Activated T-cell treated with anti-CD3 and anti-CD28 coated beads, Interleukin-2, amount 50 U/mL, for 72 hours (primary cell): Measurements from ENCODE around the gene MAG. TPM values are rescaled to one million over a fixed set of nuclear protein-coding genes. Genes with fewer than 3 reads are reported as not detected.
A peak's percentile ranks its signal among the peaks of the same experiment; 100 is the strongest.

Source experiments
- ATAC-seq, 2 donors: fragments of 150-1000 bp; cut with Tn5 transposase; replicated peaks in 1 of 2; 2 replicates each; pipeline ENCODE4 v1.10.0; 2021; ENCODE audit warnings: moderate library complexity in 2 of 2, mild to moderate bottlenecking in 1 of 2
- DNase-seq, 2 donors: peaks; one replicate each; pipeline ENCODE4 v3.0.0; 2021 to 2022; ENCODE audit warnings: mixed read lengths in 1 of 2
- H3K27ac Mint-ChIP-seq: one replicate; pipeline ENCODE4 v1.8.0; 2022; ENCODE audit warnings: mild to moderate bottlenecking, moderate library complexity, mixed read lengths
- H3K27me3 Mint-ChIP-seq: one replicate; pipeline ENCODE4 v1.8.0; 2022; ENCODE audit warnings: low read depth, mixed read lengths
- H3K36me3 Mint-ChIP-seq, 2 donors: one replicate each; pipeline ENCODE4 v1.8.0; 2022; ENCODE audit warnings: mixed read lengths in 2 of 2, mild to moderate bottlenecking in 1 of 2; ENCODE audit not compliant: insufficient read depth in 2 of 2
- H3K4me1 Mint-ChIP-seq: one replicate; pipeline ENCODE4 v1.8.0; 2022; ENCODE audit warnings: low read depth, mixed read lengths
- H3K4me3 Mint-ChIP-seq, 2 donors: one replicate each; pipeline ENCODE4 v1.8.0; 2022; ENCODE audit warnings: mild to moderate bottlenecking in 2 of 2, mixed read lengths in 2 of 2, moderate library complexity in 2 of 2
- H3K9me3 Mint-ChIP-seq, 2 donors: one replicate each; pipeline ENCODE4 v1.8.0; 2022; ENCODE audit warnings: mixed read lengths in 2 of 2
- total RNA-seq, 2 donors: library from RNA; stranded (reverse); gene quantifications; one replicate each; pipeline ENCODE4 v1.2.3, GENCODE V29; 2022

The MAG gene, protein sequence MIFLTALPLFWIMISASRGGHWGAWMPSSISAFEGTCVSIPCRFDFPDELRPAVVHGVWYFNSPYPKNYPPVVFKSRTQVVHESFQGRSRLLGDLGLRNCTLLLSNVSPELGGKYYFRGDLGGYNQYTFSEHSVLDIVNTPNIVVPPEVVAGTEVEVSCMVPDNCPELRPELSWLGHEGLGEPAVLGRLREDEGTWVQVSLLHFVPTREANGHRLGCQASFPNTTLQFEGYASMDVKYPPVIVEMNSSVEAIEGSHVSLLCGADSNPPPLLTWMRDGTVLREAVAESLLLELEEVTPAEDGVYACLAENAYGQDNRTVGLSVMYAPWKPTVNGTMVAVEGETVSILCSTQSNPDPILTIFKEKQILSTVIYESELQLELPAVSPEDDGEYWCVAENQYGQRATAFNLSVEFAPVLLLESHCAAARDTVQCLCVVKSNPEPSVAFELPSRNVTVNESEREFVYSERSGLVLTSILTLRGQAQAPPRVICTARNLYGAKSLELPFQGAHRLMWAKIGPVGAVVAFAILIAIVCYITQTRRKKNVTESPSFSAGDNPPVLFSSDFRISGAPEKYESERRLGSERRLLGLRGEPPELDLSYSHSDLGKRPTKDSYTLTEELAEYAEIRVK
- under 1 TPM; 0.29 to 0.83 TPM for total RNA-seq

DNA sequence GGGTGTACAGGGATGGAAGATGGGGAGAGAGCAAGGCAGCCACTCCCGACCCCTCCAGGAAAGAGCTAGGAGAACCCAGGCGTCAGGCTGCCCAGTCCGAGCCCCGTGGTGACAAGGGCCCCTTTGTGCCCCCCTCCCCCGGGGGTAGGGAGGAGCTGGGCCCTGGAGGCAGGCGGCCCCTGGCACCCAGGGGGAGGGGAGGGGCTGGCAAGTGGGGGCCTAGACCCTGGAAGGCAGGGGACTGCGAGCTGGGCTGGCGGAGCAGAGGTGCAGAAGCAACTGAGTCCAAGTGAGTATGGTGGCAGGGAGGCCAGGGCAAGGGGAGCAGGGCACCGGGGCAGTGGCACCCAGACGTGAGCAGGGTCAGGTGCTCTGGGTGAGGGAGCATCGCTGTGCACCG is at the start of gene MAG:
Gene MAG (plus strand): TSS at position 246 of the 400 bp plus-strand sequence. CDS start 3,248 bp downstream, outside the sequence.
- DNase-seq (no peak), ATAC-seq (no peak)
- Mint-ChIP-seq H3K36me3 (no peaks in the 10 kb centered on the region), H3K4me3 (no peak within 1 kb of the TSS), H3K27me3 (no peaks in the 10 kb centered on the region), H3K9me3 (no peaks in the 10 kb centered on the region), H3K27ac (no peak within 1 kb of the TSS), H3K4me1 (no peaks in the 10 kb centered on the region)

DNA sequence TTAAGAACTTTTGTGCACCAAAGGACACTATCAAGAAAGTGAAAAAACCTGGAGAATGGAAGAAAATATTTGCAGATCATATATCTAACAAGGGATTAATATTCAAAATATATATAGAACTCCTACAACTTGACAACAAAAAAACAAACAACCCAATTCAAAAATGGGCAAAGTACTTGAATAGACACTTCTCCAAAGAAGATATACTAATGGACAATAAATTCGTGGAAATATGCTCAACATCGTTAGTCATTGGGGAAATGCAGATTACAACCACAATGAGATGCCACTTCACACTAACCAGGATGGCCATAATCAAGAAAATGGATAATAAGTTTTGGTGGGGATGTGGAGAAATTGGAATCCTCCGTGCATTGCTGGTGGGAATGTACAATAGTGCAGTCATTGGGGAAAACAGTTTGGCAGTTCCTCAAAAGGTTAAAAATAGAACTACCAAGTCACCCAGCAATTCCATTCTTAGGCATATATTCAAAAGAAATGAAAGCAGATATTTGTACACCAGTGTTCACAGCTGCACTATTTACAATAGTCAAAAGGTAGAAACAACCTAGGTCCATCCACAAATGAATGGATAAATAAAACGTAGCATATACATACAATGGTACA is 45.4 kb upstream of the MAG start:
- Mint-ChIP-seq H3K4me1 (peaks cover 34% of the 10 kb centered on the region), H3K36me3 (peaks cover 12 to 14% of the 10 kb centered on the region in 2 donors), H3K4me3 (peak overlapping the region; percentile 90 to 96), H3K27me3 (peaks cover 31% of the 10 kb centered on the region), H3K27ac (no peak overlapping the region), H3K9me3 (peaks cover 3 to 5% of the 10 kb centered on the region in 2 donors)
- DNase-seq = no peak
- no peak for ATAC-seq

DNA sequence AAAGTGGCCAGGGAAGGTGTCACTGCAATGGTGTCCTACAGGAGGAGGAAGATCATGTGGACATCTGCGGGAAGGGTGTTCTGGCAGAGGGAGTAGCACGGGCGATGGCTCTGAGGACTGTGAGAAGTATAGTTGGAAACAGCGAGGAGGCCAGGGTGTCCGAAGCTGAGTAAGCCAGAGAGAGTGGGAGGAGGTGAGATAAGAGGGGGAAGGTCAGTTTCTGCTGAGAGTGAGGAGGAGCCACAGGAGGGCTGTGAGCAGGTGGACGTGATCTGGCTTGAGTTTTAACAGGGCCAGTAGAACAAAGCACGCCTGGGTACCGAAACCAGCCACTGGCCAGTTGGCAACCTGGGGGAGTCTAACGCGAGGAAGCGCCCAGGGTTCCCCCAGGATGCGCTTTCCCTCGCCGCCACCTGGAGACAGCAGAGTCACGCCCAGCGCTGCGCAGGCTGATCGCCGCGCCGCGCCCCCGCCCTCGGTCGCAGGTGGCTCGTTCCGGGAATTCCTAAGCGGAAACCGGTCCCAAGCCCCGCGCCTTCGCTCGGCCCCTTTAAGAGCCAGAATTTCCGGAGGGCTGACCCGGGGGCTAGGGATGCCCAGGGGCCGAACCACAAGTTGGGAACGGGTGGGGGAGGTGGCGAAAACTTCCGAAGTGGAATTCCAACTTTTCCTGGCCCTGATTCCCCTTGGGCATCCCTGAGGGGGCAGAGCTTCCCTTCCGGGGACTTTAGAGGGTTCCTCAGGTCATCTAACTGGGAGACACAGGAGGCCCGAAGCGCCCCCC is 44.2 kb upstream of the MAG start:
- ATAC-seq (peak; percentile 43 to 53), DNase-seq (peak; percentile 61 to 70)
- Mint-ChIP-seq H3K27me3 (peaks cover 31% of the 10 kb centered on the region), H3K4me3 (peak overlapping the region; percentile 90 to 96), H3K9me3 (peaks cover 0 to 5% of the 10 kb centered on the region in 2 donors), H3K36me3 (peaks cover 9 to 10% of the 10 kb centered on the region in 2 donors), H3K4me1 (peaks cover 34% of the 10 kb centered on the region), H3K27ac (peak overlapping the region; percentile 92)

DNA sequence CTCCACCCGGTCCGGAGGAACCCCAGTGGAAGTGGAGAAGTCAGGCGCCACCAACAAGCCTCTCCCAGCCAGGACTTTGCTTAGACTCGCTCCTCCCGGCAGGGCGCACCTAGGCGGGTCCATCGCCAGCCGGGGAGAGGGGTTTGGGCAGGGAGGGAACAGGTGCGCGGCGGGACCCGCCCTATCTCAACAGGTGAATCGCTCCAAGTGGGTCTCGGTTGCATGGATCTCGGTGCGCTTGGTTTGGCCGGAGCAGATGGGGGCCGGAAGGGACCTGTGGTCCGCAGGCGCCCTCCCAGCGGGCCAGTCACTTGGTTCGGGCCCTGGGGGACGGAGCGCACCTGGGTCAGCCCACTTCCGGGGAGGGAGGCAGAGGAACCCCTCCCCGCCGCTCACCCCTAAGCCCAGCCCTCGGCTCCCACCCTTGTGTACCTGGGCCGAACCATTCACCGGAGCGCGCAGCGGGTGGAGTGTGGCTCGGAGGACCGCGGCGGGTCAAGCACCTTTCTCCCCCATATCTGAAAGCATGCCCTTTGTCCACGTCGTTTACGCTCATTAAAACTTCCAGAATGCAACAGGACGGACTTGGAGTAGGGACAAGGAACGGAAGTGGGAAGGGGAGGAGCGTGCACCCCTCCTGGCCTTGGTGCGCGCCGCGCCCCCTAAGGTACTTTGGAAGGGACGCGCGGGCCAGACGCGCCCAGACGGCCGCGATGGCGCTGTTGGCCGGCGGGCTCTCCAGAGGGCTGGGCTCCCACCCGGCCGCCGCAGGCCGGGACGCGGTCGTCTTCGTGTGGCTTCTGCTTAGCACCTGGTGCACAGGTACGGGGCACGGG is 43.4 kb upstream of the MAG start, which contains the start of gene LSR:
Gene LSR (plus strand): TSS at position 693 of the 836 bp plus-strand sequence. CDS start 21 bp downstream, at position 714.
- H3K27me3 Mint-ChIP-seq = peaks cover 25% of the 10 kb centered on the region
- H3K27ac Mint-ChIP-seq = peak within 1 kb of the TSS; percentile 92
- ATAC-seq (peak; percentile 93), DNase-seq (peak; percentile 85 to 86)
- H3K4me1 Mint-ChIP-seq = peaks cover 34% of the 10 kb centered on the region
- peak within 1 kb of the TSS; percentile 90 to 96 for H3K4me3 Mint-ChIP-seq
- peaks cover 0 to 5% of the 10 kb centered on the region in 2 donors for H3K9me3 Mint-ChIP-seq
- peaks cover 8 to 10% of the 10 kb centered on the region in 2 donors for H3K36me3 Mint-ChIP-seq

DNA sequence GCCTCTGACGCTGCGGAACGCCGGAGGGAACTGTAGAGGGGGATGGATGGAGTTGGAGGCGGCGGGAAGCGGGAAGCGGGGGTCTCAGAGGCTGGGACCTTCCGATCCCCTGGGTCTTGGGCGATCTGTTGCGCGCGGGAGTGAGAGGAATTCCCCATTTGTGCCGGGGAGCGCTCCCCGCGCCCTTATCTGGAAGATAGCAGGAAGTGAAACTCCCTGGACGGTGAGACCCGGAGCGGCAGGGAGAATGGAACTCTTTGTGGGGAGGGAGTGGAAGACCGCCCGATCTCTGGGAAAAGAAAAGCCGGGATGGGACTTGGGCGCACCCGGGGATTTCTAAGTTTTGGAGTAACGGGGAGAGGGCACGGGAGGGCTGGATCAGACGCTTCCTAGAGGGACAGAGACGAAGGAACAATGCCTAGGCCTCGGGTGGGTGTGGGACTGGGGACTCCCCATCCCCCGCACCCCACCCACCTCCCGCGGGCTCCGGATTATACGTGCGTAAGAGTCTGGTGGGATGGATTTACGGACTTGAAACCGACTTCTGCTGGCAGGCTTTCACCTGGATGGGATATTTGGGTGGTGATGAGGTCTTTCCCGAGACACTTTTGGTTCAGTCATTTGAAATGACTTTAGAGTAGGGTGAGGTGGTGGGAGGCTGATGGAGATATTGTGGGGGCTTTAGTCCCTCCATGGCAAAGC is 42.7 kb upstream of the MAG start:
- Mint-ChIP-seq H3K9me3 (peaks cover 0 to 3% of the 10 kb centered on the region in 2 donors), H3K4me1 (peaks cover 34% of the 10 kb centered on the region), H3K27ac (peak overlapping the region; percentile 12), H3K27me3 (peaks cover 24% of the 10 kb centered on the region), H3K4me3 (peak overlapping the region; percentile 90 to 96), H3K36me3 (peaks cover 5 to 7% of the 10 kb centered on the region in 2 donors)
- DNase-seq = no peak
- no peak for ATAC-seq

DNA sequence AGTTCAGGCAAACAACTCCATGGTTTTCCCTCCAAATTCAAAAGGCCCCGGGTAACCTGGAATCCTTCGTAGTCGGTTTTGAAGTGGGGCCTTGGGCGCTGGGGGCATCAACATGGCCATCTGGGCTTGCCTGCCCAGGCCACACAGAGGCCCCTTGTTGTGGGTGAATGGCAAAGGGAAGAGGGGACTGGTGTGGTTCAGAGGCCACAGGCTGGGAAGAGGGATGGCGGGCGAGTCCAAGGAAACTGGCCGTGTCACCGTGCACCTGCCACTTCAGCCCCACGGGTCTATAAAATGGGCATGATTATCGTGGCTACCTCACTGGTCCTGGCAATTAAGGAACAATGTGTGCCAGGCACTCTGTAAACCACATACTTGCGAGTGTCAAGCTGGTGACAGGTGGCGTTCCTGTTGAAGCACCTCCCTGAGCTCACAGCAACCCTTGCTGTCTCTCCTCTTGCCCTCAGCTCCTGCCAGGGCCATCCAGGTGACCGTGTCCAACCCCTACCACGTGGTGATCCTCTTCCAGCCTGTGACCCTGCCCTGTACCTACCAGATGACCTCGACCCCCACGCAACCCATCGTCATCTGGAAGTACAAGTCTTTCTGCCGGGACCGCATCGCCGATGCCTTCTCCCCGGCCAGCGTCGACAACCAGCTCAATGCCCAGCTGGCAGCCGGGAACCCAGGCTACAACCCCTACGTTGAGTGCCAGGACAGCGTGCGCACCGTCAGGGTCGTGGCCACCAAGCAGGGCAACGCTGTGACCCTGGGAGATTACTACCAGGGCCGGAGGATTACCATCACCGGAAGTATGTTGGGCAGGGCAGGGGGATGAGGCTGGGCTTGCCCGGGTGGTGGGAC is 41.9 kb upstream of the MAG start:
- peak overlapping the region; percentile 12 for H3K27ac Mint-ChIP-seq
- H3K36me3 Mint-ChIP-seq = peaks cover 5 to 7% of the 10 kb centered on the region in 2 donors
- DNase-seq (no peak), ATAC-seq (no peak)
- H3K4me3 Mint-ChIP-seq = peak overlapping the region; percentile 90 to 96
- H3K4me1 Mint-ChIP-seq = peaks cover 34% of the 10 kb centered on the region
- H3K9me3 Mint-ChIP-seq = no peaks in the 10 kb centered on the region
- H3K27me3 Mint-ChIP-seq = peaks cover 24% of the 10 kb centered on the region

DNA sequence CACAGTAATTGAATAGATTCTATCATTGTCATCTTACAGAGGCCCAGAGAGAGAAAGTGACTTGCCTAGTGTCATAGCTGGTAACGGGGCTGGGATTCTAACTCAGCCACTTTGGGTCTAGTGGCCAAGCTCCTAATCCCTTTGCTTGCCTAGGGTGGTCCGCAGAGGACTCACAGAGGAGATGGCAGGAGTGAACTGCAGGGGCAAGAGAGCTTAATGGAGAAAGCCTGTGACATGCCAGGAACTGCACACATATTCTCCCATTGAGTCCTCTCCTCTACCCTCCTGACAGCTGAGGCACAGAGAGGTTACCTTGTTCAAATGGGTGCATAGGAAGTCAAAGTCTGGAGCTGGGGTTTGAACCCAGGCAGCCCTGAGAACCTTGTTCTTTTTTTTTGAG is 40.5 kb upstream of the MAG start:
- ATAC-seq (no peak), DNase-seq (no peak)
- no peaks in the 10 kb centered on the region for H3K9me3 Mint-ChIP-seq
- H3K4me3 Mint-ChIP-seq = no peak overlapping the region
- peaks cover 36% of the 10 kb centered on the region for H3K4me1 Mint-ChIP-seq
- H3K36me3 Mint-ChIP-seq = peaks cover 5% of the 10 kb centered on the region in 2 donors
- H3K27me3 Mint-ChIP-seq = peaks cover 24% of the 10 kb centered on the region
- H3K27ac Mint-ChIP-seq = no peak overlapping the region

DNA sequence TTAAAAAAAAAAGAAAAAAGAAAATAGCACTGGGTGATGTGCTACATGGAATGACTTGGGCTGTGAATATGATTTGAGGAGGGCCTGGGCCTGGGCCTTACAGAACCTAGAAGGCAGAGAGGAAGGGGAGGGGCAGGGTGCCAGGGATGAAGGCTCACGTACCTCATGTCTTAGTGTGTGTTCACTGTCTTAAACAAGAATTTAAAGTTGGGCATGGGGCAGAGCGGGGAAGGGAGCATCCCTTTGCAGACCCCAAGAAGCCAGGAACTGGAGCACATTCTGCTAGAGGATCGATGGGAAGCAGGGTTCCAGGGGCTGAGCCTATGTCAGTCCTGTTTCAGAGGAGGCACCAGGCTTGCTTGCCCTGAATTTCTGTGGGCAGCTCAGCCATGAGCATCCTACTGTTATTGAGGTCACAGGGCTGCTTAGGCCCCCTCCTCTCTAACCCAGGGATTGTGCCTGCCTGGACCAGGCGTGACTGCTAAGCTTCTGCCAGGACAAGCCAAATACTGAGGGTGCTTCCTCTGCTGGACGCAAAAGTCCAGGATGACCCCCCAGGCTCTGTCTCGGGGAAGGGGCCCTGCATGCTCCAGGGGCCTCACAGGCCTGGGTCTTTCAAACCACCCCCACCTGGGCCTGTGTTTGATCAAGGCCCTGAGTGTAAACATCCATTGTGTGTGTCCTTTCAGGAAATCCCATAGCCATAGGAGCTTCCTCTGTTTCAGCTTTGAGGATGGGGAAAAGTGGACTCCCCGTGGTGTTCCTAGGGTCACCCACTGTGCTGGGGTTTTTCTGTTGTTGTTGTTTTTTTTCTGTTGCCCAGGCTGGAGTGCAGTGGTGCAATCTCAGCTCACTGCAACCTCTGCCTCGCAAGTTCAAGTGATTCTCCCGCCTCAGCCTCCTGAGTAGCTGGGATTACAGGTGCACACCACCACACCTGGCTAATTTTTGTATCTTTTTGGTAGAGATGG is 38.4 kb upstream of the MAG start:
- no peak overlapping the region for H3K27ac Mint-ChIP-seq
- peaks cover 39% of the 10 kb centered on the region for H3K4me1 Mint-ChIP-seq
- H3K4me3 Mint-ChIP-seq = no peak overlapping the region
- H3K36me3 Mint-ChIP-seq = peaks cover 2 to 5% of the 10 kb centered on the region in 2 donors
- DNase-seq = no peak
- no peak for ATAC-seq
- H3K9me3 Mint-ChIP-seq = no peaks in the 10 kb centered on the region
- H3K27me3 Mint-ChIP-seq = peaks cover 11% of the 10 kb centered on the region

DNA sequence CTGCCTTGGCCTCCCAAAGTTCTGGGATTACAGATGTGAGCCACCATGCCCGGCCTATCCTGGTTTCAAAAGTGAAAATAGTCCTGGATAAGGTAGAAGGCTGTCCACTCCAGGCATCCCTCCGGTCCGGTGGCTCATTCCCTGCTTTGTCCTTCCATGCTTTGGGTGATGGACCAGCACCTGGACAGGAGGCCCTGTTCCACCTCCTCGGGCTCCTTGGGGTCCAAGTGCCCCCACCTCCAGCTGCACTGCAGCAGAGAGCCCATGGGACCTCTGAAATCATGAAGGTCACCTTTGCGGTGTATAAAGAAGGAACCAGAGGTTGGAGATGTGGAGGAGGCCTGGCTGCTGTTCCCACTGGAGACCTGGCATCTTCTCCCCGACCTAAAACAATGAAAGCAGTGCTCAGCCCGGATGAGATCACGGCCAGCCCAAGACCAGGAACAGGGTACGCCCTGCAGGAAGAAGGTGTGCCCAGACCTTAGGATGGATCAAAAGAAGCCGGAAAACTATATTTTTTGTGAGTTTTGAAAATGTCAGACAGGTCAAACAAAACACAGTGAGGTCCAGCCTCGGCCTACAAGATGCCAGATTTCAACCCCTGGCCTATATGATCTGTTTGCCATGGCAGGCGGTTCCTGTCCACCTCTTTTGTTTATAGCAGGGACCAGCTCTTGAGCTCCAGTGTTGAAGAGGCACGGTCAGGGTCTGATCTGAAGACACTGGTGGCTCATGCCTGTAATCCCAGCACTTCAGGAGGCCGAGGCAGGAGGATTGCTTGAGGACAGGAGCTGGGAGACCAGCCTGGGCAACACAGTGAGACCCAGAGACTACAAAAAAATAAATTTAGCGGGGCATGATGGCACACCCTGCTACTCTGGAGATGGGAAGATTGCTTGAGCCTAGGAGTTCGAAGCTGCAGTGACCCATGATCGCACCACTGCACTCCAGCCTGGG is 37.3 kb upstream of the MAG start:
- DNase-seq (no peak), ATAC-seq (no peak)
- Mint-ChIP-seq H3K36me3 (peaks cover under 1 to 4% of the 10 kb centered on the region in 2 donors), H3K27me3 (peaks cover 3% of the 10 kb centered on the region), H3K27ac (no peak overlapping the region), H3K9me3 (no peaks in the 10 kb centered on the region), H3K4me1 (peaks cover 29% of the 10 kb centered on the region), H3K4me3 (no peak overlapping the region)
